Astrocyte (in vitro differentiated cells and primary cell): ENCODE data around the gene COL23A1. TPM values are rescaled to one million over a fixed set of nuclear protein-coding genes. Genes with fewer than 3 reads are reported as not detected.

Experiments
- DNase-seq: peaks from one replicate; pipeline ENCODE4 v3.0.0-alpha.2; 2010; ENCODE audit warnings: low read depth
- FAIRE-seq: peaks from 2 replicates; lab custom pipeline; 2011; peaks lifted over from hg19 to GRCh38; lab: Jason Lieb, UNC
- H2AFZ ChIP-seq: 2 replicates; pipeline ENCODE4 v1.6.0; 2012; ENCODE audit warnings: low read depth, low read length, inconsistent platforms
- H3K27ac ChIP-seq: 2 replicates; pipeline ENCODE4 v1.5.1; 2011; ENCODE audit warnings: low read depth, low read length, inconsistent platforms
- H3K27me3 ChIP-seq: 2 replicates; pipeline ENCODE4 v1.6.0; 2011; ENCODE audit warnings: low read length, inconsistent platforms; ENCODE audit not compliant: insufficient read depth
- H3K36me3 ChIP-seq: 2 replicates; pipeline ENCODE4 v1.5.1; 2011; ENCODE audit warnings: low read length, inconsistent platforms; ENCODE audit not compliant: insufficient read depth
- H3K4me1 ChIP-seq: 2 replicates; pipeline ENCODE4 v1.5.1; 2011; ENCODE audit warnings: low read length, inconsistent platforms; ENCODE audit not compliant: insufficient read depth
- H3K4me2 ChIP-seq: 2 replicates; pipeline ENCODE4 v1.6.0; 2012; ENCODE audit warnings: low read length, inconsistent platforms
- H3K4me3 ChIP-seq: 2 replicates; pipeline ENCODE4 v1.5.1; 2011; ENCODE audit warnings: low read depth, mild to moderate bottlenecking, low read length, inconsistent platforms; ENCODE audit not compliant: insufficient read depth
- H3K79me2 ChIP-seq: 2 replicates; pipeline ENCODE4 v1.6.0; 2012; ENCODE audit warnings: mild to moderate bottlenecking, low read length, inconsistent platforms; ENCODE audit not compliant: insufficient read depth
- H3K9ac ChIP-seq: 2 replicates; pipeline ENCODE4 v1.6.0; 2012; ENCODE audit warnings: mild to moderate bottlenecking, low read length, inconsistent platforms
- H3K9me3 ChIP-seq: 2 replicates; pipeline ENCODE4 v1.5.1; 2012; ENCODE audit warnings: low read depth, mild to moderate bottlenecking, low read length, inconsistent platforms; ENCODE audit not compliant: insufficient read depth
- H4K20me1 ChIP-seq: 2 replicates; pipeline ENCODE4 v1.6.0; 2012; ENCODE audit warnings: low read length, inconsistent platforms; ENCODE audit not compliant: insufficient read depth
- H3K27ac Mint-ChIP-seq: one replicate; pipeline ENCODE4 v1.8.0; 2021; ENCODE audit warnings: mild to moderate bottlenecking, mixed read lengths; ENCODE audit not compliant: unreplicated experiment
- H3K27me3 Mint-ChIP-seq: one replicate; pipeline ENCODE4 v1.8.0; 2021; ENCODE audit warnings: low read depth, mixed read lengths; ENCODE audit not compliant: unreplicated experiment
- H3K36me3 Mint-ChIP-seq: one replicate; pipeline ENCODE4 v1.8.0; 2021; ENCODE audit warnings: low read depth, mixed read lengths; ENCODE audit not compliant: unreplicated experiment
- H3K4me1 Mint-ChIP-seq: one replicate; pipeline ENCODE4 v1.8.0; 2021; ENCODE audit warnings: low read depth, mixed read lengths; ENCODE audit not compliant: unreplicated experiment
- H3K4me3 Mint-ChIP-seq: one replicate; pipeline ENCODE4 v1.8.0; 2021; ENCODE audit warnings: mild to moderate bottlenecking, moderate library complexity, mixed read lengths; ENCODE audit not compliant: unreplicated experiment
- H3K9me3 Mint-ChIP-seq: one replicate; pipeline ENCODE4 v1.8.0; 2021; ENCODE audit warnings: mild to moderate bottlenecking, mixed read lengths; ENCODE audit not compliant: unreplicated experiment
- CTCF ChIP-seq: IDR thresholded peaks from 2 replicates; pipeline ENCODE4 v1.5.1; 2011; ENCODE audit warnings: low read depth, mild to moderate bottlenecking, inconsistent platforms, low read length, moderate library complexity; ENCODE audit not compliant: insufficient read depth
- EZH2 ChIP-seq: IDR thresholded peaks from 2 replicates; pipeline ENCODE4 v1.6.1; 2012; ENCODE audit warnings: mild to moderate bottlenecking, low read length, inconsistent platforms; ENCODE audit not compliant: insufficient read depth
- total RNA-seq: library from RNA; stranded (reverse); gene quantifications from 2 replicates; pipeline ENCODE4 v1.2.1, GENCODE V29; 2021

Gene COL23A1
- total RNA-seq, 1 donor from 2014 or later, result 0.16 TPM

- Mint-ChIP-seq H3K36me3 (no peaks in the 10 kb centered on the region), H3K27me3 (peaks cover 42% of the 10 kb centered on the region), H3K4me1 (no peaks in the 10 kb centered on the region), H3K4me3 (no peak overlapping the region), H3K27ac (no peak overlapping the region), H3K9me3 (peaks cover 6% of the 10 kb centered on the region)
- Histone ChIP-seq H3K27ac (no peak overlapping the region), H2AFZ (no peak overlapping the region), H3K27me3 (peaks cover 2% of the 10 kb centered on the region), H3K4me3 (no peak overlapping the region), H3K4me1 (no peaks in the 10 kb centered on the region), H3K9ac (no peak overlapping the region), H3K79me2 (no peaks in the 10 kb centered on the region), H3K36me3 (no peaks in the 10 kb centered on the region), H3K4me2 (no peak overlapping the region), H4K20me1 (no peaks in the 10 kb centered on the region), H3K9me3 (no peaks in the 10 kb centered on the region)
- no peak for DNase-seq
- TF ChIP-seq CTCF (no peak), EZH2 (no peak)
- FAIRE-seq, result no peak
Measured at GRCh38 chr5:178555005-178555404, 35.2 kb downstream of the COL23A1 start.

GRCh38 chr5:178554311-178554710 lies 35.9 kb downstream of the COL23A1 start:
- Histone ChIP-seq H3K27ac (no peak overlapping the region), H3K4me1 (no peaks in the 10 kb centered on the region), H3K4me2 (no peak overlapping the region), H3K9ac (no peak overlapping the region), H4K20me1 (no peaks in the 10 kb centered on the region), H3K79me2 (no peaks in the 10 kb centered on the region), H2AFZ (no peak overlapping the region), H3K4me3 (no peak overlapping the region), H3K27me3 (peaks cover 2% of the 10 kb centered on the region), H3K9me3 (no peaks in the 10 kb centered on the region), H3K36me3 (no peaks in the 10 kb centered on the region)
- Mint-ChIP-seq H3K27ac (no peak overlapping the region), H3K9me3 (peaks cover 6% of the 10 kb centered on the region), H3K36me3 (no peaks in the 10 kb centered on the region), H3K4me3 (no peak overlapping the region), H3K4me1 (no peaks in the 10 kb centered on the region), H3K27me3 (peaks cover 36% of the 10 kb centered on the region)
- FAIRE-seq (no peak), DNase-seq (no peak)
- no peak for TF ChIP-seq EZH2
- TF ChIP-seq CTCF, result no peak

- H3K27me3 Mint-ChIP-seq, result peaks cover 29% of the 10 kb centered on the region
- H2AFZ ChIP-seq, result no peak overlapping the region
- H3K4me3 ChIP-seq, result no peak overlapping the region
- H3K27ac ChIP-seq, result no peak overlapping the region
- DNase-seq (no peak), FAIRE-seq (no peak)
- no peak overlapping the region for H3K27ac Mint-ChIP-seq
- peaks cover 6% of the 10 kb centered on the region for H3K9me3 Mint-ChIP-seq
- no peaks in the 10 kb centered on the region for H4K20me1 ChIP-seq
- H3K27me3 ChIP-seq, result peaks cover 2% of the 10 kb centered on the region
- H3K4me1 Mint-ChIP-seq, result peaks cover 2% of the 10 kb centered on the region
- H3K36me3 Mint-ChIP-seq, result no peaks in the 10 kb centered on the region
- TF ChIP-seq CTCF (no peak), EZH2 (no peak)
- no peak overlapping the region for H3K4me2 ChIP-seq
- H3K4me3 Mint-ChIP-seq, result no peak overlapping the region
- H3K4me1 ChIP-seq, result no peaks in the 10 kb centered on the region
- H3K36me3 ChIP-seq, result no peaks in the 10 kb centered on the region
- H3K79me2 ChIP-seq, result no peaks in the 10 kb centered on the region
- H3K9me3 ChIP-seq, result no peaks in the 10 kb centered on the region
- no peak overlapping the region for H3K9ac ChIP-seq
Measured at GRCh38 chr5:178553517-178553916, 36.7 kb downstream of the COL23A1 start.
